M059J (cell line): ENCODE measurements around the gene PTPRD. TPM values are rescaled to one million over a fixed set of nuclear protein-coding genes. Genes with fewer than 3 reads are reported as not detected.

Source experiments
- DNase-seq: peaks from one replicate; pipeline ENCODE4 v3.0.0-alpha.2; 2012; ENCODE audit warnings: low read depth
- total RNA-seq: library from RNA; depleted of rRNA; stranded (reverse); fragments of >200 nt; shearing (Covaris generic); gene quantifications from 2 replicates; pipeline ENCODE4 v1.2.3, GENCODE V29; 2014

Gene PTPRD
- total RNA-seq, 1 experiment from 2014 or later = not detected

DNA sequence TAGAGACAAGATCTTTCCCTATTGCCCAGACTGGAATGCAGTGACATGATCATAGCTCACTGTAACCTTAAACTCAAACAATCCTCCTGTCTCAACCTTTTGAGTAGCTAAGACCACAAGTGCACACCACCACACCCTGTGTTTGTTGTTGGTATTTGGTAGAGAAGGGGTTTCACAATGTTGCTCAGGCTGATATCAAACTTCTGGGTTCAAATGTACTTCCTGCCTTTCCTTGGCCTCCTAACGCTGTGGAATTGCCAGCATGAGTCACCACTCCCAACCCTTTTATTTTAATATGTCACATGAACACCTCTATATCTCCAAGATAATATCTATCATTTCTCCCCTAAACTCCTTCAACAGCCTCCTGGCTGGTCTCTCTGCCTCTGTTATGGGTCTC, 719.0 kb downstream of the PTPRD start:
- DNase-seq = no peak

DNA sequence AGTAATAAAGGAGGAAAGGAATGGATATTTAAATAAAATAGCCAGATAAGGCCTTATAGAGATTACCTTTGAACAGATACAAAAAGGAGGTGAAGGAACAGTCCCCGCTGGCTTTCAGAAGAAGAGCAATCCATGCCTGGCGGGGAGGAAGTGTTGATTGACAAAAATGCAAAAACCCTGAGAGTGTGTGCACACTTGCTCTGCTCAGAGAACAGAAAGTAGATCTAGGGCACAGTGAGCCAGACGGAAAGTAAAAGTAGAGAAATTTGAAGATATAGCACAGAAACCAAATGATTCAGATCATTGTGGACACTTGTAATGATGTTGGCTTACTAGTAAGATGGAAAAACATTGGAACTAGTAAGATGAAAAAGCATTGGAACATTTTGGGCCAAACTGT, 720.6 kb downstream of the PTPRD start:
- DNase-seq = no peak

DNA sequence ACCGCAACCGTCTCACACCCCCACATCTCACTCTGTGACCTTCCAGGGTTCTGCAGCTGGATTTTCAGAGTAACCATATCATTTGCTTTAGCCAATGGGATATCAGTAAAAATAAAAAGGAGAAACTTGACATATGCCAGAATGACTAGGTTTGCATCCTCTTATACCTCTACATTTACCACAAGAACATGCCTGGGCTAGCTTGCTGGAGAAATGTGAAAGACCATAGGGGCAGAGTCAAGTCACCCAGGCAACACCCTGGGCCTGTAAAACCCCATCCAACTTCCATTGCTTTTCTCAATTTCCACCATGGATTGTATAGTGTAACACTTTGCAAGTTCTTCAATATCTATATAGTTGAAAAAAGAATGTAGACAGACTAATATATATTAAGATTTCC, 731.1 kb downstream of the PTPRD start:
- no peak for DNase-seq

DNA sequence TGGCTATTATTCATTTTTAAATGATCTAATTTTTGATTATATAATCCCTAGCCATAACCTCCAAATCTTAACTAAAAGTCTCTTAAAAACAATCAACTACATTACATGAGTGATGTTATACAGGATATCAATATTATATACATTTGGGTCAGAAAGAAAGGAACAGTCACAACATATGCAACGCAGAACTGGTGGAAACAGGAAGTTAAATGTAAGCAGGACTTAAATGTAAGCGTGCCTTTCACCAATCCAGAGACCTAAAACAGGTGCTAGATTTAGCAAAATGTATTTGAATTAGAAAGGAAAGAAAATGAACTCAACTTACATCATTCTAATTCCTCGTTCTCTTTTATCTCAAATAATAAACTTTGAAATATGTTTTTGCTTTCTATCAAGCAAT, 738.5 kb downstream of the PTPRD start:
- no peak for DNase-seq

DNA sequence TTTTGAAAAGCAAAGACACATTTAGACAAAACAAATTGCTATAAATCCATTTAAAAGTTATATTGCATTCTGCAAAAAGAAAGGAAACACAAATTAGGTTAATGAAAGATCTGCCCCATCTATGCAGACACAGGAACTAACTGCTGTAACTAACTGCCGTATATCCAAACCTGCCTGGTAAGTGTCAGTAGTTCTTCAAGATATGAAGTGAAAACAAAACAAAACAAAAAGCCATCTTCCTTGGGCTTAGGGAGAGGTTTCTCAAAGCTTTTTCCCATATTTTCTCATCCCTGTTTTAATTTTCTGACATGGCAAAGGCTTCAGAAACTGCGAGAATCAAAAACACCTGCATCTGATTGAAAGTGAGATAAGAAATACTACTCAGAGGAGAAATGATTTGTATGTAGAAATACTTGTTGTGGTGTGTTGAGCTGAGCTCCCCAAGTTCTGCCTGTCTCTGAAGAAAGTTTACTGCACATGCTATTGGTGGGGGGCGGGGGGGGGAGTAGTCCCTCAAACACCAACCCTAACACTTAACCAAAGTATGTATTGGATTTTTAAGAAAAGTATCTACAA, 750.5 kb downstream of the PTPRD start:
- no peak for DNase-seq

DNA sequence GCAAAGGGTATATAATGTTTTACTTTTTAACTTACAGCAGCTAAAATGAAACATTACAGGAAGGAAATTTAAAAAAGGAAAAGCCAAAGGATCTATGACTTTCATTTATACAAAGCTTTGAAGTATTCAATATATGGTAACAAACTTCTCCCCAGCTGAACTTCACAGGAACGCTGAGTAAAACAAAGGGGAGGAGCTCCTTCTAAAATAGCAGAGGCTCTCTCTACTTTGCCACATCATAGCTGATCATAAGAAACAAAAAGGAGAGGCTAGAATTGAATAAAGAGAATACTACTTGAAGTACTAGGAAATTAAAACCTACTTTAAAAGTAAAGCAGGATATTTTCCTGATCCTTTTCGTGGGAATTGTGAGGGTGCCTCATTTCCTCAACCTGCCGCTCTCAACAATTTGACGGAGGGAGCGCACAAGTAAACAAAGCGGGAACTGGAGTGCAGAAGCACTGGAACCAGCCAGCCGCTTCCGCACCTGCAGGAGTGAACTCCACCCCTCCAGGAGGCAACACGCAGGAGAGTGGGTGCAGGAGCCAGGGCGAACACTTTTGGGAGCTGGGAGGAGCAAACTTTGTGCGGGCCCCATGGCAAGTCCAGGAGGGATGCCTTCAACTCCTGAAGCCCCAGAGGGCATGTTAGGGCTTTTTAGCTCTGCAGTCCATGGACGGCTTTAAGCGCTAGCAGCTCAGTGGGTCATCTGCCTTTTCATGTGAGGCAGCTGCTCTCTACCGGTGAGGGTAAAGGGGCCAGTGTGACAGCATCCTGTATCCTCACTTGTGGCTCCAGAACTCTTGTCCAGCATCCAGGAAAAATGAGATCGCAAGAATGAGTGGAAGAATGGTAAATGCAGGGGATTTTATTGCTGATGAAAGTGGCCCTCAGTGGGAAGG, 757.4 kb downstream of the PTPRD start:
- no peak for DNase-seq

DNA sequence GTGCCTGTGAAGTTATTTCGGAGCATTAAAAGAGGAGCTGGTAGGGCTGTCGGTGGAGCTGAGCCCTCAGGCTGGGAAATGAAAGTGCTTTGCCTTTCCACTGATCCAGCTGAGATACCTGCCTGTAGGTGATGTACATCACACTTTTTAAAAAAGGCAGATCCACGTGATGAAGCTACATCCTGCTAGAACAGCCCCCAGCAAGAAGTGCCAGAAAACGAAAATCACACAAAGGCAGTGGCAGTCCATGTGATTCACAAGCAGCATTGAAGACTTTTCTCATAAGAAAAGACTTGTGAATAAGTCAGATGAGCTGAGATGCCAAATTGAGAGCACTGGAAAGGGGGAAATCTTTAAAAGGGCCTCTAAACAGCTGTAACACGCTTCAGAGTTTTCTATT, 765.1 kb downstream of the PTPRD start:
- DNase-seq = no peak

DNA sequence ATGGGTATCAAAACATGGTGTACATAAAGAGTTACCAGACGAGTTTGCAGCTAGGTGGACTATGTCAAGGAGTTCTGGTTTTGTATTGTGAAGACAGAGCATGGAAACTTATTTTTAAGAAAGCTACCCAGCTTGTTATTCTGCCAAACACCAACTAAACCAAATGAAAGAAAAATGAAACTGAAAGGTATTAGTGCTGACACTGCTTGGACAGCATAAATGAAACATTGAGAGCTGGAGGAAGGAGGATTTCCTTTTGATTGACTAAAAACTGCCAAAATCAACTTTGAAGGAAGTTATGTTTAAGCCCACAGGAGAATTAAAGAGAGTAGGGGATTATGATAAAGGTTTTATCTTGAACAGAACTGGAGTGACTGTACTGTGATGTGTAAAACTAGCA, 766.2 kb downstream of the PTPRD start:
- DNase-seq = no peak

DNA sequence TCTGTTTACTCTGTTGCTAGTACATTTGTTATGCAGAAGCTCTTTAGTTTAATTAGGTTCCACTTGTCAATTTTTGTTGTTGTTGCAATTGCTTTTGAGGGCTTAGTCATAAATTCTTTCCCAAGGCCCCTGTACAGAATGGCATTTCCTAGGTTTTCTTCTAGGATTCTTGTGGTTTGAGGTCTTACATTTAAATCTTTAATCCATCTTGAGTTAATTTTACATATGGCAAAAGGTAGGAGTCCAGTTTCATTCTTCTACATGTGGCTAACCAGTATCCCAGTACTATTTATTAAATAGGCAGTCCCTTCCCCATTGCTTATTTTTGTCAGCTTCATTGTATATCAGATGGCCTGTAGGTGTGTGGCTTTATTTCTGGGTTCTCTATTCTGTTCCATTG, 792.4 kb downstream of the PTPRD start:
- peak; percentile 1 for DNase-seq

DNA sequence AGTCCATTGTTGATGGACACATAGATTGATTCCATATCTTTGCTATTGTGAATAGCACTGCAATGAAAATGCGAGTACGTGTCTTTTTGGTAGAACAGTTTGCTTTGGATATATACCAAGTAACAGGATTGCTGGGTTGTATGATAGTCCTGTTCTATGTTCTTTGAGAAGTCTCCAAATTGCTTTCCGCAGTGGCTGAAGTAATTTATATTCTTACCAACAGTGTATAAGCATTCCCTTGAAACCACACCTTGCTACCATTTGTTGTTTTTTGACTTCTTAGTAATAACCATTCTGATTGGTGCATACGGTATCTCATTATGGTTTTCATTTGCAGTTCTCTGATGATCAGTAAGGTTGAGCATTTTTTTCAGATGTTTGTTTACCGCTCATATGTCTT, 792.9 kb downstream of the PTPRD start:
- no peak for DNase-seq

DNA sequence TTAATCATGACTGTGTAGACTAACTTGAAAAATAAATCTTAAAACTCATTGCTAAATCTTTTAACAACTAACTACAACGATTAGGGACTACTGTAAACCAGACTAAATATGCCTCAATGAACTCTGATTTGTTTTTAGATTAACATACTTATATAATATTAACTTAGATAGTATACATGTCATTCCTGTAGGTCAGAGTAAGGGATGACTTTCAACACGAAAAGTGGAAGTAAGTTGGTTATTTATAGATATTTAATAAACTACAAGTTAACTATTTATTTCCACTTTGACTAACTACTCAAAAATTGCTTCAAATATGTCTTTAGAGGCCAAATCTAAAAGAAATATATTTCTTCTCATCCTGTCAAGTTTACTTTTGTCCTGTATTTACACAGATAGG, 795.6 kb downstream of the PTPRD start:
- no peak for DNase-seq

DNA sequence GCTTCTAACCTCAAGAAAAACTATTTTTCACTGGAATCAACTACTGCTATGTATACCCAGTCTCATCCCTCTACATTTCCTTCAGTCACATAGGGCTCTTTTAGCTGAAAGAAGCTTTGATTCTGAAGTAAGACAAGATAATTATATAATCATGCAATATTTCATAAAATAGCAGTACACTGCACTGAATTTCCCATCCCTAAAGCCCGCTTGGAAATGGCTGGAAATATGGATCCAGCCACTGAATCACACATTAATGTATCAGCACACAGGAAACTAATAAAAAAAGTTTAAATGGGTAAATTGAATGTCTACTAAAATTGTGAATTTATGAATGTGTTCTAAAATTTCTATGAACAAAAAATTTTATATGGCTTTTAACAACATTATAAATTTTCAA, 808.7 kb downstream of the PTPRD start:
- no peak for DNase-seq

DNA sequence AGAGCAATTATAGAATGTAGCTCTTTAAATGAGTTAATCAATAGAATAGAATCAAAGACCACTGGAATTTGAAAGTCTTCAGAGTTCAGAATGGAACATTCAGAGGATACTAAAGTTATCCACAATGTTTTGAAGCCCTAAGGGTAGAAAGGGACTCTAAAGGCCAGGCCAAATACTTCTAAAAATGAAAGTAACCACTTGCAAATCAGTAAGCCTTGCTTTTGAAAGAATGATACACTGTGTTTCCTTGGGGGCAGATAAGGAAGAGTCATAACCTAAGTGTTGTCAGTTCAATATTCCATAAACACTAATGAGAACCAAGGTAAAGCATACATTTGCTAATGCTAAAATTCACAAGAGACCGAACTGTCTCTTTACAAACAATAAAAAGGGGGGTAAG, 813.5 kb downstream of the PTPRD start:
- DNase-seq = no peak

DNA sequence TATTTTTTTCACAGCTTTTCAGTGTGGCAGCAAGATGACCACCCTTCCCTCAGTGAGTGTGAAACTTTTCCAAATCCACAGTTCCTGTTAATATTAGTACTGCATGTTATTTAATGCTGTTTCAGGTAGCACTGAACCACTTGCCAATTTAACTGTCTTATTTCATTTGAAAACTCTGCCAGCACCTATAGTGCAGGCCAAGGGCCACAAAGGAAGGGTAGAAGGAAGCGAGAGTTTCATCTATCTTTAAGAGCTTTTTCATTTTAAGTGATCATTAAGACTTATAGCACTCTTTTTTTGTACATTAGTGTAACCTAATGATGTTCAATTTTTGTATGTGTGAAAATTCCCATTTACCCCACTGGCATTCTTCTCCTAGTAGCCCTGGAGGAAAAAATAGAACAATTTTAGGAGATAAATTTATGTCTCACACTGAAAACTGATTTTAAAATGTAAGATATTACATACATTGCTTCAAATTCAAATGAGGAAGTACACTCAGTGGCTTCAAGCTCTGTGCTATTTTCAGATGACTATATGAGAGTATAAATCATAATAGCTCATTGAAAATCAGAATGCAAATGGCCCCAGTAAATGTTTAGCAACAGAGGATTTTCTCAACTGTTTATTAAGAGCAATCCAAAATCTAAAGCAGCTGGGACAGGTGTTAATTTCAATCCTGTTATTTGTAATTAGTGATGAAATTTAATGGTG, 820.5 kb downstream of the PTPRD start:
- no peak for DNase-seq

DNA sequence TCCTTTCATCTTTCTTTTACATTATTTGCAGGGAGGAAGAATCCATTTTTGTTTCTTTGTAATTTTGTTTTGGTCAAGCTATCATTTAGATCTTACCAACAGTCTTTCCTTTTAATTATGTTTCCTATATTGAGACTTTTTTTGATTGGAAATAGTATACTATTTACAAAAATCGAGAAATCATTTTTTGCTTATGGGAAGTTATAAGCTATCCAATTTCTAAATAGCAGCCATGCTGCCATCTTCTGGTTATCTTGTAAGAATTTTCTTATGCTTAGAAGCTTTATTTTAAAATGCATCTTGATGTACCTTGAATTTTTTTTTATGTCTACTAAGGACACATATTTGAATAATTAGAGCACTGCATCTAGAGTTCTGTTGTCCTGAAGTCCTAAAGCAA, 821.2 kb downstream of the PTPRD start:
- DNase-seq = no peak

DNA sequence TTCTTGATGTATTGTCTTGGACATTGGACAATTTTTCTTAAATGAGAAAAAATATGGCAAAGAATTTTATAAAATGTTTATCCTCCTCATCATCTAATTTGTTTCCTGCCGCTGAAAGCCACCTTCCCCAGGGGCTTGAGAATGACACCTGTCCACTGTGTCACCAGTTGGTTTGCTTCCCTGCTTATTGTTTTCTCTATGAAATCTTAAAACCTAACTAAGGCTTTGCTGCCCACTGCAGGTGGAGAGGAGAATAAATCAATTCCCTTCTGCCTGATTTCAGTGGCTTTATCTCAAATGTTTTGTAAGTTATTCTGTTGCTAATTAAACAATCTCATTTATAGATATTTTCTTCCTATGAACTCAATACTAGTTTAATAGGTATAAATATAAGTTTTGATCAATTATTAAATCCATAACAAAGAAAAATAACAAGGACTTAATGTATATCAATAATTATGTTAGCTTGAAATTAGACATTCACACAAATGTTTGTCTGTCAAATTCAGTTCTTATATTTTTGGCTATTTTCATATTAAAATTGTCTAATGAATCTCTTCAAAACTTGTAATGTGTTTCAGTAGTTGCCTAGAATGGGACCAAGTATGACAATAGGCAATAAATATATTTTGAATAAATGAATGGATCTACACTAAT, 822.5 kb downstream of the PTPRD start:
- peak; percentile 9 for DNase-seq

DNA sequence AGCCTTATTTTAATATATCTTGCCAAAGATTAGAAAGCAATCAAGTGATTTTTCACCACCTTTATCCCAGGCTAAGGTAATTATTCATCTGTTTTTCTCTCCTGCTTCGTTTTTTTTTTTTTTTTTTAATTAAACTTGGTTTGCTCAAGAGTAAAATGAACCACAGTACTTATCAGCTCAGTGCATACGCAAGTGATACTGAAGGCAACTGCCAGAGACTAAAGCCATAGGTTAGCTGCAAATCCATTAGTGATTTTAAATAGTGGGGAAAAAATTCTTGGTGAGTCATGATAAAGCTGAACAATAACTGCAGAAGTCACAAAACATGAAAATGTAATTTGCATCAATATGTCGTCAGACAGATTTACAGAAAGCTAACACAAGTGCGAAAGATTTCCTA, 829.1 kb downstream of the PTPRD start:
- DNase-seq = no peak

DNA sequence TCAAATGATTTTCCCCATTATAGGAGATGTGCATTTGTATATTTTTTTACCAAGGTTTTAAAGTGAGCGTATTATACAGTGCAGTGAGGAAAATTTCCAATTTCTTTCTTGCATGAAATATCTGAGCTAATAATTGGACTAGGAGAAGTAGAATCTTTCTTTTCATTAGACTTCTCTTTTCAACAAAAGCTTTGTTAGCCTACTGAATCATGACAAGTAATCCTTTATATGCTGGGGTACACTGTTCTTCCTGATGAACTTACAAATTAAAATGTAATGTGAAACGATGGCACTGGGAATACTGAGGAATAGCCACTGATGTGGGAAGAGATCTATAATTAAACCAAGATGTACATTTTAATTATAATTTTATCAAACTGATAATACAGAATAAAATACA, 829.6 kb downstream of the PTPRD start:
- no peak for DNase-seq

DNA sequence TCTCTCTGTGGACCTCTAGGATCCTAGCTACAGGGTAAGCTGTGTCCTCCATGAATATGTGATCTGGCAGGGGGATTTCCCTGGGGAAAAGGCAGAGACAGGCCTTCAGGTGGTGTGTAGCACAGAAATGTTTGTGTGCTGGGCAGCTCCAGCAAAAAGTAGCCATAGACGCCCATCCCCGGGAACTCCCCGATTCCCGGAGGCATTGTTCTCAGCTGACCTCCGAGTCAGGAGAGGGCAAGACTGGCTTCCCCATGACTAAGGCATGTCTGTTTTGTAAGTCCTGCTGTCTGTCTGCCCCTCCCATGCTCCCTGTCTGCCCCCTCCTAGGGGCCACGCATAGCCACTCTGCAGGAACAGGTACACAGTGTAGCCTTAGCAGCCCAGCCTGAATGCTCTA, 834.5 kb downstream of the PTPRD start:
- DNase-seq = no peak

DNA sequence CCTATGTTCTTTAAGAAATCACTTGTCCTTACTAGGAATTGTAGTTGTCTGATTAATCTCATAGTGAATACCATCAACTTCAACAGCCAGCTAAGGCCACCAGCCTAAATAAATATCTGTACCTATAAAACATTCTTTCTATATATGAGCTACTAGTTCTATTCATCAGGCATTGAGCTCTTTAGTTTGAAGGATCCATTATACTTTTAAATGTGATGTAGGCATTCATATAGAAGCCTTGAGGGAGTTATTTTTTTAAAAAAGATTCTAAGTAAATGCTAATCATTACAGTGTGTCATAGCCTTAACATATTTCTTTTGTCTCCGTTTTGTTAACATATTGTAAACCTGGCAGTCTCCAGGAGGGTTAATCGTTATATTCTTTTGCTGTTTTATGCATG, 838.3 kb downstream of the PTPRD start:
- no peak for DNase-seq

DNA sequence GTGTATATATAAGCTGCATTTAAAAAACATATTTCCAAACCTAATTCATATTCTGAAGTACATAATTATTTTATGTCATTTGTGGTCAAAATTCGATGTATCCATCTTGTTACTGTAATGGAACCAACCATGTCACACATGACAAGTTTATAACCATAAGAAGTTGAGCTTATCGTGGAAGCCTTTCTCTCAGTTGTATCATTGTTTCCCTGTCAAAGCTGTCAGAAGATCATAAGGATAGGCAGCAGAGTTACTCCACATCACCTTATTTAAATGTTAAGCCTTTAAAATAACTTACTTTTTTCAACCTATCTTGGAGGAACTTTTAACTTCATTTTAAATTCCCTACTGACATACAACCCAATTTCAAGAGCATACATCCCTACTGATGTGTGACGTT, 841.5 kb downstream of the PTPRD start:
- no peak for DNase-seq

DNA sequence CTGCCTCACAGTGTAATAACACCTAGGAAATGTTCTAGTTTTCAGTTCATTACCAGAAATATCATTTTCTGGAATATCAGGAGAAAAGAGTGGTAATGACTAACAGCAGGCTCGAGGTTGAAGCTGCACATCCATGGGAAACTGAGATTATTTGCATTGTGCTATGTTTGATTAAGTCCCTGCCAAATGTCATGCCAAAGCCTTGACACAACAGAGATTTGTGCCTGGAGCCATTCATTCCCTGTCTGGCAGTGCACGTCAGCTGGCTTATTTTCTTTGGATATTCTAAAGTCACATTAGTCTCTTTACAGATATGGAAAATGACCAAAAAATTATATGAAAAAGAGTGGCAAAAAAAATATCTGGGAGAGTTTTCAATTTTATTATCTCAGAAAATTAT, 848.0 kb downstream of the PTPRD start:
- DNase-seq = no peak
